ENCODE results near the gene SLC15A4.

Gene SLC15A4

GRCh38 chr12:128856791-128857078, 33.0 kb upstream of the SLC15A4 start:
- no peak for DNase-seq
- Histone ChIP-seq H4K20me1 (ENCODE audit: insufficient read depth, low read length) (no peaks in the 10 kb centered on the region), H3K9ac (ENCODE audit: low read length) (no peak overlapping the region)

GRCh38 chr12:128856035-128856790, 32.5 kb upstream of the SLC15A4 start:
- Histone ChIP-seq H3K4me3 (ENCODE audit: low read length) (no peak overlapping the region), H4K20me1 (ENCODE audit: insufficient read depth, low read length) (no peaks in the 10 kb centered on the region), H2AFZ (ENCODE audit: low read length) (no peak overlapping the region), H3K27me3 (replicated peaks; ENCODE audit: insufficient read depth, low read length) (no peaks in the 10 kb centered on the region), H3K4me2 (ENCODE audit: low read depth, low read length) (no peak overlapping the region), H3K27ac (ENCODE audit: low read length) (no peak overlapping the region), H3K4me1 (ENCODE audit: low read length) (no peaks in the 10 kb centered on the region), H3F3A (ENCODE audit: insufficient read depth, low read length) (no peaks in the 10 kb centered on the region), H3K9me3 (replicated peaks; ENCODE audit: insufficient read depth, low read length) (no peaks in the 10 kb centered on the region), H3K79me2 (ENCODE audit: low read length) (no peaks in the 10 kb centered on the region), H3K9me2 (replicated peaks; ENCODE audit: insufficient read depth, low read length) (no peaks in the 10 kb centered on the region), H3K9ac (ENCODE audit: low read length) (no peak overlapping the region), H3K36me3 (replicated peaks; ENCODE audit: insufficient read depth, low read length) (no peaks in the 10 kb centered on the region)
- TF ChIP-seq EZH2 (optimal IDR thresholded peaks at IDR 0.05; ENCODE audit: low read depth, low read length) (no peak), EZH2phosphoT487 (IDR thresholded peaks at IDR 0.05; ENCODE audit: low read length) (no peak), CTCF (IDR thresholded peaks at IDR 0.05; ENCODE audit: low read length) (no peak)
- no peak for DNase-seq

More at GRCh38 chr12:128856791-128857078, 33.0 kb upstream of the SLC15A4 start:
- Histone ChIP-seq H3K9me2 (replicated peaks; ENCODE audit: insufficient read depth, low read length) (no peaks in the 10 kb centered on the region), H3K36me3 (replicated peaks; ENCODE audit: insufficient read depth, low read length) (no peaks in the 10 kb centered on the region), H3K79me2 (ENCODE audit: low read length) (no peaks in the 10 kb centered on the region), H3F3A (ENCODE audit: insufficient read depth, low read length) (no peaks in the 10 kb centered on the region), H3K27ac (ENCODE audit: low read length) (no peak overlapping the region), H3K27me3 (replicated peaks; ENCODE audit: insufficient read depth, low read length) (no peaks in the 10 kb centered on the region), H3K9me3 (replicated peaks; ENCODE audit: insufficient read depth, low read length) (no peaks in the 10 kb centered on the region), H2AFZ (ENCODE audit: low read length) (no peak overlapping the region), H3K4me2 (ENCODE audit: low read depth, low read length) (no peak overlapping the region), H3K4me3 (ENCODE audit: low read length) (no peak overlapping the region), H3K4me1 (ENCODE audit: low read length) (no peaks in the 10 kb centered on the region)
- TF ChIP-seq EZH2 (optimal IDR thresholded peaks at IDR 0.05; ENCODE audit: low read depth, low read length) (no peak), EZH2phosphoT487 (IDR thresholded peaks at IDR 0.05; ENCODE audit: low read length) (no peak), CTCF (IDR thresholded peaks at IDR 0.05; ENCODE audit: low read length) (no peak)

DNA sequence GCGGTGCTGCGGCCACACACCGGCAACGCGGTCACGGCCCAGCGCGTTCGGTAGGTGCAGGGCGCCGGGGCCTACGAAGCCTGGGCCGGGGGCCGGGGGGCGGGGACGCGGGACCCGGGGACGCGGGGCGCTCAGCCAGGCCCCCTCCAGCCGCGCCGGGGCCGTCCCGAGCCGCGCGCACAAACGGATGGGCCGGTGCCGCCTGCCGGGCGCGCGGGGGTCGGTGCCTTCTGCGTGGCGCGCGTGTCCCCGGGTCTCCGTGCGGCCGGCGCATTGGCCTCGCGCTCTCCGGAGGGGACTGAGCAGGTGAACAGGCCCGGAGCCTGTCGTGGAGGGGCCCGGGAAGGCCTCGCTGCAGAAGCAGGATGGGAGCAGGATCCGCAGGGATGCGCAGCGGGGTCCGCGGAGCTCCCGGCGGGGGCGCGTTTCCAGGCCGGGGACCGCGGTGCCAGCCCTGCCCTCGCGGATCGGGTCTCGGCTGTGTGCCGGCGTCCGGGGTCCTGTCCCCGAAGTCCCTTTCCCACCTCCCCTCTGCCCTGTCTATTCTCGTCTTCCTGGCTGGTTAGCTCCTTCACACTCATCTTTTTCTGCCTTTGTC, 29.9 kb upstream of the SLC15A4 start:
- Histone ChIP-seq H3K9me3 (replicated peaks; ENCODE audit: insufficient read depth, low read length) (no peaks in the 10 kb centered on the region), H2AFZ (ENCODE audit: low read length) (no peak overlapping the region), H3K4me1 (ENCODE audit: low read length) (no peaks in the 10 kb centered on the region), H3K4me2 (ENCODE audit: low read depth, low read length) (no peak overlapping the region), H3K9ac (ENCODE audit: low read length) (no peak overlapping the region), H4K20me1 (ENCODE audit: insufficient read depth, low read length) (no peaks in the 10 kb centered on the region), H3F3A (ENCODE audit: insufficient read depth, low read length) (no peaks in the 10 kb centered on the region), H3K9me2 (replicated peaks; ENCODE audit: insufficient read depth, low read length) (no peaks in the 10 kb centered on the region), H3K27ac (ENCODE audit: low read length) (no peak overlapping the region), H3K36me3 (replicated peaks; ENCODE audit: insufficient read depth, low read length) (no peaks in the 10 kb centered on the region), H3K4me3 (ENCODE audit: low read length) (no peak overlapping the region), H3K79me2 (ENCODE audit: low read length) (no peaks in the 10 kb centered on the region), H3K27me3 (replicated peaks; ENCODE audit: insufficient read depth, low read length) (no peaks in the 10 kb centered on the region)
- DNase-seq = no peak
- TF ChIP-seq EZH2phosphoT487 (IDR thresholded peaks at IDR 0.05; ENCODE audit: low read length) (no peak), EZH2 (optimal IDR thresholded peaks at IDR 0.05; ENCODE audit: low read depth, low read length) (no peak), CTCF (IDR thresholded peaks at IDR 0.05; ENCODE audit: low read length) (no peak)
